HepG2 (cell line): Measurements from ENCODE around the gene SYNE1. TPM values are rescaled to one million over a fixed set of nuclear protein-coding genes. Genes with fewer than 3 reads are reported as not detected.

Experiments used
- ARID3A ChIP-seq: IDR thresholded peaks from 2 replicates; pipeline ENCODE4 v1.6.1; 2012; ENCODE audit warnings: low read depth, low read length, improper control_type of control experiment
- ARNTL ChIP-seq: sonication (generic); formaldehyde crosslinking; IDR thresholded peaks from 2 replicates; pipeline ENCODE4 v1.4.0; 2020; ENCODE audit warnings: mild to moderate bottlenecking, missing genetic modification reagents
- ASH2L ChIP-seq: fragments of 300-600, 200-600 bp; sonication (generic); IDR thresholded peaks from 2 replicates; pipeline ENCODE4 v1.7.0; 2017; ENCODE audit warnings: low read depth, mild to moderate bottlenecking, moderate library complexity, mixed read lengths, low read length; ENCODE audit not compliant: insufficient read length
- ATF2 ChIP-seq: sonication (generic); formaldehyde crosslinking; IDR thresholded peaks from 2 replicates; pipeline ENCODE4 v1.4.0; 2020; ENCODE audit warnings: missing genetic modification reagents
- GABPB1 ChIP-seq: IDR thresholded peaks from 2 replicates; pipeline ENCODE4 v1.6.1; 2016; ENCODE audit warnings: mild to moderate bottlenecking, missing genetic modification reagents, moderate library complexity, missing compliant biosample characterization
- MAX ChIP-seq: IDR thresholded peaks from 2 replicates; pipeline ENCODE4 v1.6.1; 2012; ENCODE audit warnings: inconsistent platforms
- MXD1 ChIP-seq: sonication (generic); formaldehyde crosslinking; IDR thresholded peaks from 2 replicates; pipeline ENCODE4 v1.4.0; 2020; ENCODE audit warnings: mild to moderate bottlenecking, missing genetic modification reagents
- SAFB2 ChIP-seq: sonication (generic); formaldehyde crosslinking; IDR thresholded peaks from 2 replicates; pipeline ENCODE4 v1.5.1; 2020; ENCODE audit warnings: missing genetic modification reagents, low read depth, mild to moderate bottlenecking, borderline replicate concordance
- ZBTB49 ChIP-seq: sonication (generic); formaldehyde crosslinking; IDR thresholded peaks from 2 replicates; pipeline ENCODE4 v1.4.0; 2020; ENCODE audit warnings: missing genetic modification reagents, borderline replicate concordance
- ZFP36L2 ChIP-seq: sonication (generic); formaldehyde crosslinking; IDR thresholded peaks from 2 replicates; pipeline ENCODE4 v1.4.0; 2020; ENCODE audit warnings: missing genetic modification reagents
- ZNF207 ChIP-seq: fragments of 450-650 bp; IDR thresholded peaks from 2 replicates; pipeline ENCODE4 v1.6.1; 2016; ENCODE audit warnings: antibody characterized with exemption, borderline replicate concordance
- ZNF335 ChIP-seq: sonication (generic); formaldehyde crosslinking; IDR thresholded peaks from 2 replicates; pipeline ENCODE4 v1.4.0; 2020; ENCODE audit warnings: missing genetic modification reagents
- ZNF550 ChIP-seq: sonication (generic); formaldehyde crosslinking; IDR thresholded peaks from 2 replicates; pipeline ENCODE4 v1.4.0; 2020; ENCODE audit warnings: mild to moderate bottlenecking, missing genetic modification reagents, borderline replicate concordance
- ZSCAN12 ChIP-seq: sonication (generic); formaldehyde crosslinking; IDR thresholded peaks from 2 replicates; pipeline ENCODE4 v1.9.0; 2021; ENCODE audit warnings: mild to moderate bottlenecking, missing genetic modification reagents
- polyA plus RNA-seq, 8 experiments: library from polyadenylated mRNA; depleted of rRNA in 3 of 8; stranded (reverse) in 7 of 8; unstranded in 1 of 8; fragments of >200 nt; fragmentation: Illumina TruSeq in 4 of 8; extraction: Trizol in 4 of 8; gene quantifications; 2 replicates each; pipeline versions ENCODE4 v1.2.1 to v1.2.3, GENCODE V29; 2011 to 2016; ENCODE audit warnings: low read depth in 4 of 8, missing spikeins in 1 of 8, mixed read lengths in 1 of 8; ENCODE audit not compliant: insufficient read depth in 1 of 8
- total RNA-seq, 5 experiments: library from RNA; depleted of rRNA; stranded (reverse); fragments of >200 nt; fragmentation: Illumina TruSeq; extraction: Trizol; gene quantifications; 2 replicates each; pipeline ENCODE4 v1.2.3, GENCODE V29; 2016; ENCODE audit warnings: low read depth in 1 of 5
- TF ChIP-seq, protein P1 (sequence below): sonication (generic); formaldehyde crosslinking; IDR thresholded peaks from 2 replicates; pipeline ENCODE4 v1.4.0; 2020; ENCODE audit warnings: missing genetic modification reagents
- TF ChIP-seq, protein P2 (sequence below): IDR thresholded peaks from 2 replicates; pipeline ENCODE4 v1.6.1; 2016; ENCODE audit warnings: low read depth
- TF ChIP-seq, protein P3 (sequence below): sonication (generic); formaldehyde crosslinking; IDR thresholded peaks from 2 replicates; pipeline ENCODE4 v1.5.0; 2020; ENCODE audit warnings: missing genetic modification reagents

SYNE1 gene
- total and polyA plus RNA-seq, 2 of the 13 experiments (the other 11 are each of a cell fraction or from before 2014, with no cell fraction given): 5.5 to 15.9 TPM

DNA sequence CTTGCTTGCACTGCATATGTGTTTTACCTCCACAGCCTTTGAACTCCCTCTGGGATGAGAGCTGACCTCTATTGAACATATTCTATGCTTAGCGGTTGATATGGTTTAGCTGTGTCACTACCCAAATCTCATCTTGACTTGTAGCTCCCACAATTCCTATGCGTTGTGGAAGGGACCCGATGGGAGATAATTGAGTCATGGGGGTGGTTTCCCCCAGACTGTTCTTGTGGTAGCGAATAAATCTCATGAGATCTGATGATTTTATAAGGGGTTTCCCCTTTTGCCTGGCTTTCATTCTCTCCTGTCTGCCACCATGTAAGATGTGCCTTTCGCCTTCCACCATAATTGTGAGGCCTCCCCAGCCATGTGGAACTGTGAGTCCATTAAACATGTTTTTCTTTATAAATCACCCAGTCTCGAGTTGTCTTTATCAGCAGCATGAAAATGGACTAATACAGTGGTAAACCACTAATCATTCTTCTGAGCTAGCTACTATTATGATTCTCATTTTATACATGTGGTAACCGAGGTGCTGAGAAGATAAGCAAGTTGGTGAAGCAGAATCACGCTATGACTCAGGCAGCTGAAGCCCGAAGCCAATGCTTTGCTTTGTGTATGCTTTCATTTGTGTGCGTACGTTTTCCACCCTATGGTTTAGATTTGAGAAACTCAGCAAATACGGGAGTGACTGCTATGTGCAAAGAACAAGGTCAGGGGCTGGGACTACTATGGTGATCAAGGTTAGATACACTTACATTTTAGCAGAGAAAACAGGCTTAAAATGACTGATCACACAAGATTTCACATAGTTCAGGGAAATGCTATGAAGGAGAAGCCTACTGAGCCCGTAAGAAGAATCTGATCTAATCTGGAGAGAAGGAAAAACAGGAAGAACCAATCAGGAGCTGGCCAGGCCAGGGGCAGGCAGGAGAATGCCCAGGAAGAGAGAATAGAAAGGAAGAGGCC, 466.2 kb downstream of the SYNE1 start (continued):
- TF ChIP-seq, protein P1, sequence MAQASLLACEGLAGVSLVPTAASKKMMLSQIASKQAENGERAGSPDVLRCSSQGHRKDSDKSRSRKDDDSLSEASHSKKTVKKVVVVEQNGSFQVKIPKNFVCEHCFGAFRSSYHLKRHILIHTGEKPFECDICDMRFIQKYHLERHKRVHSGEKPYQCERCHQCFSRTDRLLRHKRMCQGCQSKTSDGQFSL (CRISPR knock-in tag): no peak
- TF ChIP-seq ZBTB49 (CRISPR knock-in tag) (no peak), ZSCAN12 (no peak), MXD1 (CRISPR knock-in tag) (no peak), ZFP36L2 (CRISPR knock-in tag) (no peak), ZNF550 (CRISPR knock-in tag) (no peak), ASH2L (peak; percentile 59), SAFB2 (CRISPR knock-in tag) (no peak), MAX (peak; percentile 74), ZNF335 (CRISPR knock-in tag) (no peak), ARID3A (peak; percentile 92), ATF2 (CRISPR knock-in tag) (no peak), ARNTL (CRISPR knock-in tag) (no peak), GABPB1 (CRISPR knock-in tag) (peak; percentile 24; the same call in 1 of the 2 replicates), ZNF207 (no peak)
- TF ChIP-seq, protein P2, sequence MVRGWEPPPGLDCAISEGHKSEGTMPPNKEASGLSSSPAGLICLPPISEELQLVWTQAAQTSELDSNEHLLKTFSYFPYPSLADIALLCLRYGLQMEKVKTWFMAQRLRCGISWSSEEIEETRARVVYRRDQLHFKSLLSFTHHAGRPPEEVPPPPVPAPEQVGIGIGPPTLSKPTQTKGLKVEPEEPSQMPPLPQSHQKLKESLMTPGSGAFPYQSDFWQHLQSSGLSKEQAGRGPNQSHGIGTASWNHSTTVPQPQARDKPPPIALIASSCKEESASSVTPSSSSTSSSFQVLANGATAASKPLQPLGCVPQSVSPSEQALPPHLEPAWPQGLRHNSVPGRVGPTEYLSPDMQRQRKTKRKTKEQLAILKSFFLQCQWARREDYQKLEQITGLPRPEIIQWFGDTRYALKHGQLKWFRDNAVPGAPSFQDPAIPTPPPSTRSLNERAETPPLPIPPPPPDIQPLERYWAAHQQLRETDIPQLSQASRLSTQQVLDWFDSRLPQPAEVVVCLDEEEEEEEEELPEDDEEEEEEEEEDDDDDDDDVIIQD: peak; percentile 97
- TF ChIP-seq, protein P3, sequence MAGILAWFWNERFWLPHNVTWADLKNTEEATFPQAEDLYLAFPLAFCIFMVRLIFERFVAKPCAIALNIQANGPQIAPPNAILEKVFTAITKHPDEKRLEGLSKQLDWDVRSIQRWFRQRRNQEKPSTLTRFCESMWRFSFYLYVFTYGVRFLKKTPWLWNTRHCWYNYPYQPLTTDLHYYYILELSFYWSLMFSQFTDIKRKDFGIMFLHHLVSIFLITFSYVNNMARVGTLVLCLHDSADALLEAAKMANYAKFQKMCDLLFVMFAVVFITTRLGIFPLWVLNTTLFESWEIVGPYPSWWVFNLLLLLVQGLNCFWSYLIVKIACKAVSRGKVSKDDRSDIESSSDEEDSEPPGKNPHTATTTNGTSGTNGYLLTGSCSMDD (CRISPR knock-in tag): no peak
